Stimulated activated CD8-positive, alpha-beta memory T cell treated with anti-CD3 and anti-CD28 coated beads, Interleukin-7, amount 100 ng/mL, for 24 hours (primary cell): ENCODE measurements around the gene SURF6.
"Not testable (repeated sequence)": the region's sequence is repeated elsewhere in the genome, so short reads cannot be mapped to it uniquely, and the experiment has no call there.

Experiments used
- DNase-seq: peaks from one replicate; pipeline ENCODE4 v3.0.0-alpha.2; 2020; ENCODE audit warnings: low read depth

The SURF6 gene

DNA sequence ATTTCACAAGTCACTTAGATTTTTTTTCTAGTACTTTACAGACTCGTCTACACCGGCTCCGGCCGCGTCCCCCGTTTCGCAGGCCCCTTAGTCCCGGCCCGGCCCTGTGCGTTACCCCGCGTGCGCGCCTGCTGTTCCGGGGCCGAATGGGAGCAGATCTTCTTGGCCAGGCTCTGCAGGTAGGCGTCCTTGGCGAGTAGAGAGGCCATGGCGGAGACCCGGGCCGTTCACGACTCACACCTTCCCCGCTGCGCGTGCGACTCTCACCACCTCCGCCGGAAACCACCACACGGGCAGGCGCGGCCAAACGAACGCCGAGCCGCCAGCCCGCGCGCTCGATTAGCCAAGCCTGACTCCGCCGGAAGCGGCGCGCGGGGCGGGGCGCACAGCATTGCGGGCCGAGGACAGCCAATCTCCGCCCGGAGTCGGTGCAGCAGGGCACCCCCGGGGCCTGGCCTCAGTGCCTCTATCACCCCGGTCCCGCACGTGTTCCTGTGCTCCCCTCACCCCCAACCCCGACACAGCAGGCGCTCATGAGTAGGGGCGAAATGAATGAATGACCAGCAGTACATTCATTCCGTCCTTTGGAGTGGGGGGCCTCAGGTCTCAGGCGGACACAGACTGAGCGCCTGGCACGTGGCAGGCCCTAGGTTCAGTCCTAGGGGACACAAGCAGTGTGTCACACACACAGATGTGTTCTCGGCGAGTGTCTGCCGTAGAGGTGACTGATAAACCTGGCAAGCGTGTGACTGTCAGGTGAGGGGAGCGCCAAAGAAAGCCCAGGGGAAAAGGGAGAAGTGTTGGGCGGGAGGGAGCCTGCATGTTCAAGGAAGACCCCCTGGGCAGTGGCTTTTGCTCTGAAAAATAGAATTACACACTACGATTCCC is at the start of gene SURF6:
Gene SURF6, minus strand, starts transcription at position 265 of the 888 bp plus-strand sequence. Its CDS starts 56 bp downstream, at position 209.
- DNase-seq: peak; percentile 87

DNA sequence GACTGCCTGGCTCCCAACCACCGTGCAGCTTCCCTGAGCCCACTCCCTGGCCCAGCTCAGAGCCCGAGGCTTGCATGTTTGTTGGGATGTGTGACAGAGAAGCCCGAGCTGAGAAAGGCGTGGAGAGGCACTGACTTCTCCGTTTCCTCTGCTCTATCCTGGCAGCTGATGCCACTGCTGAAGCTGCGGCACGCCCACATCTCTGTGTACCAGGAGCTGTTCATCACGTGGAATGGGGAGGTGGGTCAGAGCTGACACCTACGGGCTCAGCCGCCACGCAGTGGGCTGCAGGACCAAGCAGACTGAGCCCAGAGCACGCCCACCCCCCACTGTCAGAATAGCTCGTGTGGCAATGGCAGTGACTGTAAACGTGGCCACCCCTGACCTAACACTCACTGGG is 49.5 kb upstream of the SURF6 start:
- no peak for DNase-seq

DNA sequence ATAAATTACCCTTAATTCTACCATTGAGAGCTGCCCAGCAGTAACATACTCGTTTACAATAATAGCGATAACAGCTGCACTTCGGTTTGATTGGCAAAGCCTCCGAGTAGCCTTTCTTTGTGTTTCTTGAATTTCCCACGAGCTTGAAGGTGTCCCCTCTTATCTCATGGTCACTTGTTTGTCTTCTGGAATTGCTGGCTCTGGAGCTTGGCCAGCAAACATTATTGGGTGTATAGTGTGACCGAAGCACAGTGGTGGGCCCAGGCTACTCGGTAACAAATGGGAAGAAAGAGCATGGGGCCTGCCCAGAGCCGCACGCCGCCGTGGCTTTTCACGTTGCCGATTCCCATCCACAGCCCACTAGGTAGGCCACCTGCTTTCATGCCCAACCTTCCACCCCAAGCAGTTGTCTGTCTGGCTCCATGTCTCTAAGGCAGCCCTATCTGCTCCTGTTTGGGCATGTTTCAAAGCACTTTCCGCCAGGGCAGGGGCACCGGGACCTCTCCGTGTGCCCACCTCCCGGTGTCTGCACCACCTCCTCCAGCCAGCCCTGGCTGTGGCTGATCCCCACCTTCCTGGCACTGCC is 48.8 kb upstream of the SURF6 start:
- no peak for DNase-seq

DNA sequence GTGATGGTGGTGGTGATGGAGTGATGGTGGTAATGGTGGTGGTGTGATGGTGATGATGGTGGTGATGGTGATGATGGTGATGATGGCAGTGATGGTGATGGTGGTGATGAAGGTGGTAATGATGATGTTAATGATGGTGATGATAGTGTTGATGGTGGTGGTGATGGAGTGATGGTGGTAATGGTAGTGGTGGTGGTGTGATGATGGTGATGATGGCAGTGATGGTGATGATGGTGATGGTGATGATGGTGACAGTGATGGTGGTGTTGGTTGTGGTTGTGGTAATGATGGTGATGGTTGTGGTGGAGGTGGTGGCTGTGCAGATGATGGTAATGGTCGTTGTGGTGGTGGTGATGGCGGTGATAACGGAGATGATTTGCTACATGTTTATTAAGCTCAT is 47.5 kb upstream of the SURF6 start:
- no peak for DNase-seq

GRCh38 chr9:133382507-133383141 is 46.6 kb upstream of the SURF6 start:
- DNase-seq: no peak

DNA sequence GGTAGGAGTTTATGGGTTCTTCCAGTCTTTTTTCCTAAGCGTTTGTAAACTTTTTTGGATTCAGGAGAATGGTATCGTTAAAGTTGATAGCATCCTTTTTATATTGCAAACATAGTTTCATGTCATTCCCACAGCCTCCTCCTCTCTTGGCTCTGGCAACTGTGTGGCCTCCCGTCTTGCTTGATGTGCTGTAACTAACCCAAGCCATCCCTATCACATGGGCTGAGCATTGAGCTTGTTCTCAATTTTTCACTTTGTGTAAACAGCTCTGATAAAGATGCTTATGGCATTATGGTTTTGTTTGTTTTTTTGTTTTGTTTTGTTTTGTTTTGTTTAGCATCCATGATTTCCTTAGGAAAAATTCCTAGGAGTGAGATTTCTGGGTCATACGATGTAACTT is 44.7 kb upstream of the SURF6 start:
- DNase-seq: no peak

DNA sequence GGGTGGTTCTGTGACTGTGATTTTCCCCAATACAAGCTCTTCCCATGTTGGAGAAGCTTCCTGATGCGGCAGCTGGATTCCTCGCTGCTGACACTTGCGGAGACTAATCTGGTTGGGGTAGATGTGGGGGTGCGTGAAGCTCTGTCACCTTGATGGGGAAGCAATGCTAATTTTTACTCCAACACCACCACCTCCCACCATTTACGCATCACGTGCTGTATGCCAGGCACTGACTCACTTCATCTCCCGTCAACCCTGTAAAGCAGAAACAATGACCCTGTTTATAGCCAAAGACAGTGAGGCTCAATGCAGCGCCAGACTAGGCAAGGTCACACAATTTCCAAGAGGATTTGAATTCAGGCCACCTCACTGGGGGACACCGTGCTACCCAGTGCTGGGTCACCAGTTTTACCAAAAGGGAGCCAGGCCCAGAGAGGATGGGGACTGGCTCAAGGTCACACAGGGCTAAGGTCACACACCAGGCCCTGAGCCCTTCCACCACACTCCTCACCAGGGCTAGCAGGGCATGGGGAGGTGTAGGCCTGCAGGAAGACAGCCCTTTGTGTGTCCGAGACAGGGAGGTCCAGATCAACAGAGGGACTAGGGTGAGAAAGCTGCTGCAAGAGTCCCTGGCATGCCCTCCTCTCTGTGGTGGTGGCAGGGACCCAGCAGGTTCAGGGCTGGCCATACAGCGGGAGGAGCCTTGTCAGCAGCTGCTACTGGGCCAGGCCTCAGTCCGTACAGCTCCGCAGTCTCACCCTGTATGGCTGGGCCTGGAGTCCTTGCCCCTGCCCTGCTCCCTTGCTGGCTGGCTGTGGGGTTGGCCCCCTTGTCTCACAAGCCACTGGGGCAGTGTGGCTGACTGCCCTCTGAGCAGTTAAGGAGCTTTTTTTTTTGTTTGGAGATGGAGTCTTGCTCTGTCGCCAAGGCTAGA is 43.4 kb upstream of the SURF6 start:
- DNase-seq: no peak

GRCh38 chr9:133378408-133378962 is 42.5 kb upstream of the SURF6 start:
- no peak for DNase-seq

DNA sequence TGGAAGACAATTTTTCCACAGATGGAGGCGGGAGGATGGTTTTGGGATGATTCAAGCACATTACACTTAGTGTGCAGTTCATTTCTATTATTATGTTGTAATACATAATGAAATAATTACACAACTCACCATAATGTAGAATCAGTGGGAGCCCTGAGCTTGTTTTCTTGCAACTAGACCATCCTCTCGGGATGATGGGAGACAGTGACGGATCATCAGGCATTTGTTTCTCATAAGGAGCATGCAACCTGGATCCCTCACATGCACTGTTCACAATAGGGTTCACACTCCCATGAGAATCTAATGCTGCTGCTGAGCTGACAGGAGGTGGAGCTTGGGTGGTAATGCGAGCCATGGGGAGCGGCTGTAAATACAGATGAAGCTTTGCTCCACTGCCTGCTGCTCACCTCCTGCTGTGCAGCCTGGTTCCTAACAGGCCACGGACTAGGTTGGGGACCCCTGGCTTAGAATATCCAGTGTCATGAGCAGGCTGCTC is 41.8 kb upstream of the SURF6 start:
- no peak for DNase-seq

GRCh38 chr9:133377280-133377679 is 41.3 kb upstream of the SURF6 start:
- DNase-seq: not testable (repeated sequence)

GRCh38 chr9:133375724-133376654 is 40.0 kb upstream of the SURF6 start, which contains the start of the genes STKLD1 and SURF4:
TSS of gene STKLD1 (plus strand) at chr9:133376366. CDS start at chr9:133376474, 108 bp downstream.
TSS of gene SURF4 (minus strand) at chr9:133376060. CDS start at chr9:133375969, 91 bp downstream.
- peak; percentile 90 for DNase-seq

DNA sequence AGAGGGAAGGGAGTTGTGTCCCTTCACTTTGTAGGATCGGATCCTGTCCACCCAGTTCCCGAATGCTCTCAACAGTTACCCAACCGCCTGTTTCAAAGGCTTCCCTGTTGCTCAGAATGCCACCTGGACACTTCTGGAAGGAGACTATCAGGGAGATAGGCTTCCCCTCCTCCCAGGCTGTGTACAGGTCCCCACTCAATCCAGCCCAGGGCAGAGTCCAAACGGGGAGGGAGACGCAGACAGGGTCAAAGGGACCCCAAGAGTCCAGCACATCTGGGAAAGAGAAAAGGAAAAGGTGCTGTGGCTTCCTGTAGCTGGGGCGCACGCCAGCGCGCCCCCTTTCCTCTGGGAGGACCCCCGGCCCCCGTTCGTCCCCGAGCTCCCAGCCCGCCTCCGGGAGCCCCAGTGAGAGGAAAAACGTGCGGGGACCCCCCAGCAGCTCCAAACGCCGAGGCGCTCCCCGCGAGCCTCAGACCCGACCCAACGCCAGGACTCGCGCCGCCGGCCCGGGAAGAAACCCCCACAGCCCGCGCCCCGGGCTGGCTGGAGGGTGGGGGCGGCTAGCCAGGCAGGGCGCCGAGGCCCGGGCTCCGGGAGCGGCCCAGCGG is 39.2 kb upstream of the SURF6 start:
- no peak for DNase-seq

- DNase-seq: no peak
Measured at GRCh38 chr9:133374612-133375115, 38.7 kb upstream of the SURF6 start.

DNA sequence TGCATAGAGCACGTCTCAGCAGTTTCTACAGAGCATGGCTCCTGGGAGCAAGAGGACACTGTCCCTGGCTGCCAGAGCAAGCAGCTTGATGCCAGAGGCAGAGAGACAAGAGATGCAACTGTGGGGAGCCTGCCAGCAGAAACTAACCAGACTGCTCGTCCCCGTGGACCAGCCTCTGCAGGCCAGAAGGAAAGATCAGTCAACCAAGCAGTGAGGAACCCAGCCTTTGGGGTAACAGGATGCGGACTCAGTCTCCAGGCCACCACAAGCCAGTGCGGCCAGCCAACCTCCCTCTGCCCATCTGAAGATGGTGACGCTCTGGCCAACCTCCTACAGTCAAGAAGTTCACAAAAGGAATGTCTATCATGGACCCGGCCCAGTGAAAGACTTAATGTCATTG is 36.2 kb upstream of the SURF6 start:
- DNase-seq: no peak

DNA sequence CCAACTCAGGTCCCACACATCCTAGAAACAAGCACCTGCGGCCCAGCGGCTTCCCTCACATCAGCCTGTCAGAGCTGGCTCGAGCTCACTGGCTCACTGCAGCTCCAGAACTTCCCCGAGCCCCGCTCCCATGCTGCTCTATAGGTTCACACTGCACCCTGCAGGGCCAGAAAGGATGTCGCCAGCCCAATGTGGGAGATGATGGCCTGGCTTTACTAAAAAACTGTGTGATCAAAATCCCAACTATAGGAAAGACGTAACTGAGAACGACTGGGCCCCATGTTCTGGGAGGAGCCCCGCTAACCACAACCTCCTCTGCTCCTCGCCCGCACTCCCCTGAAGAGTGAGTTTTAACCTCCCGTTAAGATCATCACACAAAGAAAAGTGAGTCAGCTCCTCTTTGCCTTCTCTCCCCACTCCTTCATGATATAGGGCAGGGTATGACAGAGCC is 35.3 kb upstream of the SURF6 start:
- no peak for DNase-seq

DNA sequence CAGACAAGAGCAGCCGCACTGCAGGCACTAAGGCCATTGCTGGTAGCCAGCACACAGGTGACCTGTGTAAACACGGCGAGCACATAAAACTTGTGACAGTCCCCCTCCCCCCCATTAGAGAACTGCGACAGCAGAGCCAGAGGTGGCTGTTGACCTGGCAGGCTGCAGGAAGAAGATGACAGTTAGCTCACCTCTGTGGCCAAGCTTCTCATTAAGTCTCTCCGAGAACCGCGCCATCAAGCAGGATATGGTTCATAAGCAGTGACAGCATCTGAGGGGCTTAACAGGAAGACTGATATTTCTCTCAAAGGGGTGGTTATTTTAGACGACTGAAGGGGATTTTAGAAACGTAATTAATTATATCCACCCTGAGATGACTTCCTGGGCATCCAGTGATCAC is 34.7 kb upstream of the SURF6 start:
- DNase-seq: no peak

DNA sequence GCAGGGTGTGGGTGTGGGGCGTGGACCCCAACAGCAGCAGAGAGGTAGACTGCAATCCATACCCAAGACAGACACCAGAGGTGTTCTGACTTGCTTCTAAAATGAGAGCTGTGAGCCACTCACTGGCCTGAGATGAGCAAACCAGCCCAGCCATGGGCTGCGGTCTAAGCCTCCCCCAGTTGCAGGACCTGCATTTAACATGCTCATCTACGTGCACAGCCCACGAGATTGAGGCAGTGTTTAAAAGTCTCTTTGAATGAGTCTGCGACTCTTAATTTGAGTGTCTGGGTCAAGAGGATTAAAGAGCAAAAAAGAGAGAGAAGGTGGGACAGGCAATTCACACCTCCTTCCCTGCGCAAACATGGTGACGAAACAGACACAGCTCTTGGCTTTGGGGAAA is 33.9 kb upstream of the SURF6 start:
- no peak for DNase-seq

DNA sequence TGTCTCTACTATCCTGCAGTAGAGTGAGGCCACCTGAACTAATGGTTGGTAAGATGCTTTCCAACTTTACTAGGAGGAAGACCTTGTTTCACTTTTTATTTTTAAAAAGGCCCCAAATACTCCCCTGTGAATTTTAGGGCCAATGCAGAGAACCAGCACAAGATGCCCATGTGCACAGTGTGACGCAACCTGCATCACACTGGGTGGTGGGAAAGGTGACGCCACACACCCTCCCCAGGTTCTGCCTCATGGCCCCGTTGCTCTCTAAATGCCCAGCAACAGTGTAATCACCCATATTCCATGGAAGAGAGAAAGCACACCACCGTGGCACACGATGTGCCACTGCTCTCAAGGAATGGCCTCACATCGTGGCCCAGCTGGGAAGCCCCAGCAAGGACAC is 33.4 kb upstream of the SURF6 start:
- no peak for DNase-seq

DNA sequence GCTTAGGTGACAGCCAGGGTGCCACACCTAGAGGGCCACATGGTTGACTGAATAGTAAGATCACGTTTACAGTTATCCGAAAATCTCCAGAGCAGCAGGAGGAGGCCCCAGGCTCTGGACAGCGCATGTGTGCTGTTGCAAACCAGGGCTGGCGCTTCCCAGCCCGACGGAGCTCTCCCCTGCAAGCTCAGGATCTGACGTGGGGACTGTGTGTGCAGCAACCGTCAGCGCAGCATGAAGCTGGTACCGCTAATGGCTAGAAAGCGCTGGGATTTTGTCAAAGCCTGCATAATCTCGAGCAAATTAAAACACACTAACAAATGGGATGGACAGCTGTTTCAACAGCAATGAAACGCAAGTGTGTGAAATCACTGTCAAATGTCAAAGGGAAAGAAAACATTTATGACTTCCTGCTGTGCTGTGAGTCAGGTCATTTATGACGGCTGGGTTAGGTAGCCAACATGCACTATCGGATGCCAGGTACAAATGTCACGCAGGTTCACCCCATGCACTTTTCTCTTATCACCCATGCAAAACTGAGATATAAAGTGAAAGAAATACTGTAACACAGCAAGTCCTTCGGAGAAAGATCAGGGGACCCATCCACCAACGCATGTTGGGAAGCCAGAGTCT is 32.4 kb upstream of the SURF6 start:
- DNase-seq: no peak
